ENCODE results near the gene FLYWCH1. TPM values are rescaled to one million over a fixed set of nuclear protein-coding genes. Genes with fewer than 3 reads are reported as not detected.

Gene FLYWCH1
- total and polyA plus RNA-seq, 9 of the 15 experiments (the other 6 are each of a cell fraction or from before 2014, with no cell fraction given): 0.18 to 33.6 (median 11.3) TPM

- TF ChIP-seq MLLT1 (IDR thresholded peaks at IDR 0.05): no peak
- TF ChIP-seq, protein P1, sequence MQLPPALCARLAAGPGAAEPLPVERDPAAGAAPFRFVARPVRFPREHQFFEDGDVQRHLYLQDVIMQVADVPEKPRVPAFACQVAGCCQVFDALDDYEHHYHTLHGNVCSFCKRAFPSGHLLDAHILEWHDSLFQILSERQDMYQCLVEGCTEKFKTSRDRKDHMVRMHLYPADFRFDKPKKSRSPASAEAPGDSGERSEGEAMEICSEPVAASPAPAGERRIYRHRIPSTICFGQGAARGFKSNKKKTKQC (CRISPR knock-in tag; IDR thresholded peaks at IDR 0.05): peak; percentile 98
- TF ChIP-seq, protein P2, sequence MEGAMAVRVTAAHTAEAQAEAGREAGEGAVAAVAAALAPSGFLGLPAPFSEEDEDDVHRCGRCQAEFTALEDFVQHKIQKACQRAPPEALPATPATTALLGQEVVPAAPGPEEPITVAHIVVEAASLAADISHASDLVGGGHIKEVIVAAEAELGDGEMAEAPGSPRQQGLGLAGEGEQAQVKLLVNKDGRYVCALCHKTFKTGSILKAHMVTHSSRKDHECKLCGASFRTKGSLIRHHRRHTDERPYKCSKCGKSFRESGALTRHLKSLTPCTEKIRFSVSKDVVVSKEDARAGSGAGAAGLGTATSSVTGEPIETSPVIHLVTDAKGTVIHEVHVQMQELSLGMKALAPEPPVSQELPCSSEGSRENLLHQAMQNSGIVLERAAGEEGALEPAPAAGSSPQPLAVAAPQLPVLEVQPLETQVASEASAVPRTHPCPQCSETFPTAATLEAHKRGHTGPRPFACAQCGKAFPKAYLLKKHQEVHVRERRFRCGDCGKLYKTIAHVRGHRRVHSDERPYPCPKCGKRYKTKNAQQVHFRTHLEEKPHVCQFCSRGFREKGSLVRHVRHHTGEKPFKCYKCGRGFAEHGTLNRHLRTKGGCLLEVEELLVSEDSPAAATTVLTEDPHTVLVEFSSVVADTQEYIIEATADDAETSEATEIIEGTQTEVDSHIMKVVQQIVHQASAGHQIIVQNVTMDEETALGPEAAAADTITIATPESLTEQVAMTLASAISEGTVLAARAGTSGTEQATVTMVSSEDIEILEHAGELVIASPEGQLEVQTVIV (CRISPR knock-in tag; IDR thresholded peaks at IDR 0.05; ENCODE audit: borderline replicate concordance): no peak
- TF ChIP-seq CBX3 (IDR thresholded peaks at IDR 0.05; ENCODE audit: borderline replicate concordance in 1 of 2, low read length in 2 of 2): 0 out of 3 replicates have a peak, but pooled peaks of 1 of the 2 experiments have one; percentile 74
- TF ChIP-seq NFXL1 (CRISPR knock-in tag; IDR thresholded peaks at IDR 0.05): 0 out of 2 replicates have a peak, but pooled peaks have one; percentile 40
- TF ChIP-seq ZNF274 (IDR thresholded peaks at IDR 0.05; ENCODE audit: borderline replicate concordance, low read depth, low read length): no peak
- TF ChIP-seq GATAD2B (IDR thresholded peaks at IDR 0.05; ENCODE audit: borderline replicate concordance): peak; percentile 91; the same call in 1 of the 2 replicates
- no peak for TF ChIP-seq ZNF584 (CRISPR knock-in tag; IDR thresholded peaks at IDR 0.05; ENCODE audit: low read depth)
- TF ChIP-seq MED1 (CRISPR knock-in tag; IDR thresholded peaks at IDR 0.05; ENCODE audit: borderline replicate concordance): 0 out of 2 replicates have a peak, but pooled peaks have one; percentile 62
- TF ChIP-seq, protein P3, sequence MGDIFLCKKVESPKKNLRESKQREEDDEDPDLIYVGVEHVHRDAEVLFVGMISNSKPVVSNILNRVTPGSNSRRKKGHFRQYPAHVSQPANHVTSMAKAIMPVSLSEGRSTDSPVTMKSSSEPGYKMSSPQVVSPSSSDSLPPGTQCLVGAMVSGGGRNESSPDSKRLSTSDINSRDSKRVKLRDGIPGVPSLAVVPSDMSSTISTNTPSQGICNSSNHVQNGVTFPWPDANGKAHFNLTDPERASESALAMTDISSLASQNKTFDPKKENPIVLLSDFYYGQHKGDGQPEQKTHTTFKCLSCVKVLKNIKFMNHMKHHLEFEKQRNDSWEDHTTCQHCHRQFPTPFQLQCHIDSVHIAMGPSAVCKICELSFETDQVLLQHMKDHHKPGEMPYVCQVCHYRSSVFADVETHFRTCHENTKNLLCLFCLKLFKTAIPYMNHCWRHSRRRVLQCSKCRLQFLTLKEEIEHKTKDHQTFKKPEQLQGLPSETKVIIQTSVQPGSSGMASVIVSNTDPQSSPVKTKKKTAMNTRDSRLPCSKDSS (IDR thresholded peaks at IDR 0.05; ENCODE audit: low read depth, partially characterized antibody): no peak
- peak; percentile 45 for TF ChIP-seq HNRNPLL (IDR thresholded peaks at IDR 0.05; ENCODE audit: low read depth, low read length, poor library complexity, severe bottlenecking)
- TF ChIP-seq E2F5 (CRISPR knock-in tag; IDR thresholded peaks at IDR 0.05): peak; percentile 95
- TF ChIP-seq CHD4 (IDR thresholded peaks at IDR 0.05; ENCODE audit: insufficient read depth, insufficient replicate concordance, low read depth, low read length, poor library complexity, severe bottlenecking): peak; percentile 29
- no peak for TF ChIP-seq MTA1 (IDR thresholded peaks at IDR 0.05; ENCODE audit: borderline replicate concordance)
- no peak for TF ChIP-seq HNRNPK (IDR thresholded peaks at IDR 0.05; ENCODE audit: low read depth, low read length, poor library complexity, severe bottlenecking)
- TF ChIP-seq, protein P4, sequence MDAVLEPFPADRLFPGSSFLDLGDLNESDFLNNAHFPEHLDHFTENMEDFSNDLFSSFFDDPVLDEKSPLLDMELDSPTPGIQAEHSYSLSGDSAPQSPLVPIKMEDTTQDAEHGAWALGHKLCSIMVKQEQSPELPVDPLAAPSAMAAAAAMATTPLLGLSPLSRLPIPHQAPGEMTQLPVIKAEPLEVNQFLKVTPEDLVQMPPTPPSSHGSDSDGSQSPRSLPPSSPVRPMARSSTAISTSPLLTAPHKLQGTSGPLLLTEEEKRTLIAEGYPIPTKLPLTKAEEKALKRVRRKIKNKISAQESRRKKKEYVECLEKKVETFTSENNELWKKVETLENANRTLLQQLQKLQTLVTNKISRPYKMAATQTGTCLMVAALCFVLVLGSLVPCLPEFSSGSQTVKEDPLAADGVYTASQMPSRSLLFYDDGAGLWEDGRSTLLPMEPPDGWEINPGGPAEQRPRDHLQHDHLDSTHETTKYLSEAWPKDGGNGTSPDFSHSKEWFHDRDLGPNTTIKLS (IDR thresholded peaks at IDR 0.05; ENCODE audit: borderline replicate concordance, low read depth): no peak; the same call in 1 of the 2 replicates
Measured at GRCh38 chr16:2968738-2969544, 57.2 kb downstream of the FLYWCH1 start, which contains the start of gene PAQR4 (continued).

All from K562 (cell line).